Measurements from ENCODE around the gene FGR. TPM values are rescaled to one million over a fixed set of nuclear protein-coding genes. Genes with fewer than 3 reads are reported as not detected.

The FGR gene
- total and polyA plus RNA-seq, 2 experiments from 2014 or later: 0.53 to 0.56 TPM

GRCh38 chr1:27648602-27649305 is 13.8 kb upstream of the FGR start:
- H3K4me3 ChIP-seq: no peak overlapping the region
- H3K36me3 ChIP-seq (ENCODE audit: insufficient read depth): no peaks in the 10 kb centered on the region
- no peak overlapping the region for H3K4me2 ChIP-seq
- H3K9me3 Mint-ChIP-seq: no peaks in the 10 kb centered on the region; the same call in 2 of the 3 replicates
- H3F3A ChIP-seq (replicated peaks; ENCODE audit: low read depth): peaks cover 9% of the 10 kb centered on the region; the same call in 1 of the 2 replicates
- H3K36me3 Mint-ChIP-seq (ENCODE audit: low read depth): no peaks in the 10 kb centered on the region
- peaks cover 5% of the 10 kb centered on the region for H3K27me3 Mint-ChIP-seq (ENCODE audit: insufficient read depth, low read depth, poor library complexity)
- no peaks in the 10 kb centered on the region; the same call in 1 of the 2 replicates for H3K9me2 ChIP-seq (ENCODE audit: insufficient read depth)
- H3K27me3 ChIP-seq (ENCODE audit: insufficient read depth): no peaks in the 10 kb centered on the region
- no peak overlapping the region for H3K27ac Mint-ChIP-seq
- no peaks in the 10 kb centered on the region for H4K20me1 ChIP-seq (replicated peaks; ENCODE audit: insufficient read depth)
- H3K79me2 ChIP-seq (replicated peaks; ENCODE audit: insufficient read depth): no peaks in the 10 kb centered on the region
- H3K4me1 Mint-ChIP-seq: peaks cover 20% of the 10 kb centered on the region
- TF ChIP-seq ZNF114 (CRISPR knock-in tag; IDR thresholded peaks at IDR 0.05): no peak
- TF ChIP-seq JUNB (IDR thresholded peaks at IDR 0.05; ENCODE audit: unreplicated experiment): no peak
- no peak for TF ChIP-seq CTCF (conservative IDR thresholded peaks at IDR 0.05; ENCODE audit: low read depth in 2 of 2)
- TF ChIP-seq EZH2phosphoT487 (IDR thresholded peaks at IDR 0.05; ENCODE audit: unreplicated experiment): no peak
- no peak for TF ChIP-seq EZH2 (IDR thresholded peaks at IDR 0.05; ENCODE audit: low read depth, unreplicated experiment)
- no peak for TF ChIP-seq ETS1 (IDR thresholded peaks at IDR 0.05)
- TF ChIP-seq CREB1 (CRISPR knock-in tag; IDR thresholded peaks at IDR 0.05; ENCODE audit: low read depth): no peak
- no peak for TF ChIP-seq POLR2AphosphoS5 (IDR thresholded peaks at IDR 0.05; ENCODE audit: low read depth)
- TF ChIP-seq NANOG (IDR thresholded peaks at IDR 0.05; ENCODE audit: borderline replicate concordance): no peak
- no peak for TF ChIP-seq ZNF462 (CRISPR knock-in tag; IDR thresholded peaks at IDR 0.05)
- no peak for TF ChIP-seq REST (IDR thresholded peaks at IDR 0.05; ENCODE audit: unreplicated experiment)
- TF ChIP-seq STAT1 (IDR thresholded peaks at IDR 0.05; ENCODE audit: unreplicated experiment): no peak
- no peak for TF ChIP-seq ZNF331 (CRISPR knock-in tag; IDR thresholded peaks at IDR 0.05; ENCODE audit: low read depth)
- H3K27ac ChIP-seq (ENCODE audit: low read depth): no peak overlapping the region
- H2AFZ ChIP-seq: no peak overlapping the region
- ATAC-seq (no peak), DNase-seq (ENCODE audit: low spot score) (no peak)
- H3K4me1 ChIP-seq (ENCODE audit: insufficient read depth): peaks cover 10% of the 10 kb centered on the region
- H3K4me3 Mint-ChIP-seq: no peak overlapping the region

Data from GM23338 (cell line).